HCT116 (cell line): ENCODE data around the gene FLYWCH1. TPM values are rescaled to one million over a fixed set of nuclear protein-coding genes. Genes with fewer than 3 reads are reported as not detected.

Source experiments
- ATAC-seq: fragments of 200-7000 bp; cut with Tn5 transposase; 2 replicates; pipeline ENCODE4 v1.9.1; 2020; ENCODE audit warnings: mild to moderate bottlenecking, moderate library complexity
- BruUV-seq: library from RNA; stranded (reverse); fragments of 400-500 nt; replicated peaks from 2 replicates; lab custom pipeline; 2021; lab: Mats Ljungman, UMichigan
- CTCF ChIA-PET: fragments of 300-600 bp; sonication (Branson Sonifier 250); formaldehyde crosslinking; loops from one replicate; lab custom pipeline; 2021; ENCODE audit warnings: antibody characterized with exemption; lab: Charles Lee
- POLR2A ChIA-PET: fragments of 300-600, 350-600 bp; sonication (Branson Sonifier 250); formaldehyde crosslinking; loops from one replicate; lab custom pipeline; 2021; ENCODE audit warnings: antibody characterized with exemption; lab: Charles Lee
- RAD21 ChIA-PET, 2 experiments: fragments of 300-600 bp; sonication (Branson Sonifier 250); formaldehyde crosslinking; loops; one replicate each; lab custom pipeline; 2023; ENCODE audit warnings: low total read pairs in 2 of 2; ENCODE audit not compliant: uncharacterized antibody in 2 of 2, unreplicated experiment in 2 of 2, low non-redundant PET in 1 of 2; lab: Charles Lee
- DNase-seq: peaks from one replicate; pipeline ENCODE4 v3.0.0-alpha.2; 2010; ENCODE audit warnings: low read depth, low spot score
- H2AFZ ChIP-seq: fragments of 200-600 bp; shearing (Covaris generic), sonication (generic); 2 replicates; pipeline ENCODE4 v1.6.1; 2017; ENCODE audit warnings: low read depth, mixed run types, mixed read lengths, antibody characterized with exemption, low read length; ENCODE audit not compliant: poor library complexity, severe bottlenecking
- H3K27ac ChIP-seq: 2 replicates; pipeline ENCODE4 v1.5.1; 2012; ENCODE audit warnings: low read depth, low read length
- H3K27me3 ChIP-seq: fragments of 200-600 bp; sonication (generic); 2 replicates; pipeline ENCODE4 v1.6.1; 2016; ENCODE audit warnings: mixed run types, low read length, mixed read lengths; ENCODE audit not compliant: insufficient read depth
- H3K36me3 ChIP-seq, 2 experiments: fragments of 200-500 bp in 1 of 2; fragments of 200-600 bp in 1 of 2; sonication (Bioruptor generic) in 1 of 2; sonication (generic) in 1 of 2; 2 replicates each; pipeline versions ENCODE4 v1.5.1 to v1.6.1; 2014 to 2016; ENCODE audit warnings: low read length in 2 of 2, inconsistent platforms in 1 of 2, mixed read lengths in 1 of 2, mixed run types in 1 of 2; ENCODE audit not compliant: insufficient read depth in 2 of 2, control insufficient read depth in 1 of 2
- H3K4me1 ChIP-seq, 2 experiments: fragments of 200-600 bp in 1 of 2; sonication (generic) in 1 of 2; 2 replicates each; pipeline versions ENCODE4 v1.5.1 to v1.6.1; 2012 to 2017; ENCODE audit warnings: low read length in 2 of 2, inconsistent platforms in 1 of 2, mild to moderate bottlenecking in 1 of 2, mixed read lengths in 1 of 2, mixed run types in 1 of 2, moderate library complexity in 1 of 2; ENCODE audit not compliant: insufficient read depth in 2 of 2, control insufficient read depth in 1 of 2
- H3K4me2 ChIP-seq: fragments of 200-600 bp; sonication (generic); 2 replicates; pipeline ENCODE4 v1.6.1; 2017; ENCODE audit warnings: mixed run types, low read length, mixed read lengths
- H3K4me3 ChIP-seq, 2 experiments: fragments of 200-600 bp in 1 of 2; sonication (generic) in 1 of 2; replicated peaks in 1 of 2; 2 replicates each; pipeline ENCODE4 v1.5.1; 2011 to 2016; ENCODE audit warnings: low read length in 2 of 2, control low read depth in 1 of 2, low read depth in 1 of 2, mild to moderate bottlenecking in 1 of 2, mixed read lengths in 1 of 2, mixed run types in 1 of 2
- H3K79me2 ChIP-seq: fragments of 200-600 bp; sonication (generic); 2 replicates; pipeline ENCODE4 v1.6.1; 2017; ENCODE audit warnings: mild to moderate bottlenecking, mixed run types, low read length, moderate library complexity, mixed read lengths; ENCODE audit not compliant: insufficient read depth
- H3K9ac ChIP-seq: fragments of 200-600 bp; sonication (generic); 2 replicates; pipeline ENCODE4 v1.6.1; 2016; ENCODE audit warnings: low read length, mixed read lengths
- H3K9me2 ChIP-seq: fragments of 200-600 bp; sonication (generic), shearing (Covaris generic); 2 replicates; pipeline ENCODE4 v1.6.1; 2017; ENCODE audit warnings: mixed run types, mild to moderate bottlenecking, moderate library complexity; ENCODE audit not compliant: insufficient read depth
- H3K9me3 ChIP-seq, 2 experiments: fragments of 200-500 bp in 1 of 2; fragments of 200-600 bp in 1 of 2; sonication (Bioruptor generic) in 1 of 2; sonication (generic) in 1 of 2; 2 replicates each; pipeline ENCODE4 v1.6.1; 2014 to 2017; ENCODE audit warnings: low read length in 2 of 2, mixed read lengths in 2 of 2, inconsistent platforms in 1 of 2, low read depth in 1 of 2, mild to moderate bottlenecking in 1 of 2, mixed run types in 1 of 2, moderate library complexity in 1 of 2; ENCODE audit not compliant: control insufficient read depth in 1 of 2, insufficient read depth in 1 of 2
- H4K20me1 ChIP-seq: fragments of 200-600 bp; sonication (generic), shearing (Covaris generic); 2 replicates; pipeline ENCODE4 v1.6.1; 2017; ENCODE audit warnings: mixed run types, mild to moderate bottlenecking, moderate library complexity; ENCODE audit not compliant: insufficient read depth
- CBX3 ChIP-seq: IDR thresholded peaks from 2 replicates; pipeline ENCODE4 v1.6.1; 2012; ENCODE audit warnings: low read depth
- EGR1 ChIP-seq: IDR thresholded peaks from 2 replicates; pipeline ENCODE4 v1.6.1; 2012; ENCODE audit warnings: low read depth
- ELF1 ChIP-seq: IDR thresholded peaks from 2 replicates; pipeline ENCODE4 v1.6.1; 2012; ENCODE audit warnings: low read depth, borderline replicate concordance
- EZH2 ChIP-seq: fragments of 200-600 bp; sonication (generic); IDR thresholded peaks from 2 replicates; pipeline ENCODE4 v1.6.1; 2017; ENCODE audit warnings: antibody characterized with exemption, mixed run types
- FOSL1 ChIP-seq: IDR thresholded peaks from 2 replicates; pipeline ENCODE4 v1.6.1; 2012; ENCODE audit warnings: low read depth
- POLR2A ChIP-seq: IDR thresholded peaks from 2 replicates; pipeline ENCODE4 v1.7.0; 2011; ENCODE audit warnings: borderline replicate concordance; ENCODE audit not compliant: insufficient read depth, insufficient read length; ENCODE audit errors: extremely low read depth
- POLR2AphosphoS5 ChIP-seq: IDR thresholded peaks from 2 replicates; pipeline ENCODE4 v1.6.1; 2011; ENCODE audit warnings: mild to moderate bottlenecking, low read depth, low read length, moderate library complexity
- RAD21 ChIP-seq: IDR thresholded peaks from 2 replicates; pipeline ENCODE4 v1.6.1; 2012; ENCODE audit warnings: low read depth, mild to moderate bottlenecking
- SIN3A ChIP-seq: IDR thresholded peaks from 2 replicates; pipeline ENCODE4 v1.6.1; 2012; ENCODE audit warnings: low read depth
- SP1 ChIP-seq: IDR thresholded peaks from 2 replicates; pipeline ENCODE4 v1.6.1; 2012; ENCODE audit warnings: low read depth
- SRF ChIP-seq: IDR thresholded peaks from 2 replicates; pipeline ENCODE4 v1.6.1; 2012; ENCODE audit warnings: low read depth
- TCF7L2 ChIP-seq: IDR thresholded peaks from 2 replicates; pipeline ENCODE4 v1.7.0; 2011; ENCODE audit warnings: borderline replicate concordance, inconsistent platforms; ENCODE audit not compliant: insufficient read depth, insufficient read length; ENCODE audit errors: extremely low read depth
- YY1 ChIP-seq: IDR thresholded peaks from 2 replicates; pipeline ENCODE4 v1.6.1; 2011; ENCODE audit warnings: low read length, low read depth, moderate library complexity, mild to moderate bottlenecking; ENCODE audit not compliant: insufficient replicate concordance; ENCODE audit errors: extremely low read depth
- ZFX ChIP-seq: fragments of 450-650 bp; IDR thresholded peaks from 2 replicates; pipeline ENCODE4 v1.6.1; 2017
- ZNF274 ChIP-seq: fragments of 200-500 bp; sonication (Bioruptor generic); IDR thresholded peaks from 2 replicates; pipeline ENCODE4 v1.6.1; 2014; ENCODE audit warnings: mild to moderate bottlenecking, low read depth, low read length, inconsistent platforms
- intact Hi-C: fragments of 100-400 bp; cut with micrococcal nuclease; formaldehyde crosslinking; loops from 2 replicates; pipeline ENCODE4 v1.10.0; 2022
- total RNA-seq: library from RNA; stranded (reverse); gene quantifications from one replicate; pipeline ENCODE4 v1.2.1, GENCODE V29; 2021; ENCODE audit not compliant: unreplicated experiment
- TF ChIP-seq, protein P1 (sequence below), 3 experiments: fragments of 200-600 bp in 1 of 3; sonication (generic) in 1 of 3; IDR thresholded peaks in 2 of 3; conservative IDR thresholded peaks in 1 of 3; 2 replicates each; pipeline ENCODE4 v1.5.1; 2012 to 2017; ENCODE audit warnings: low read depth in 2 of 3, low read length in 2 of 3, antibody characterized with exemption in 1 of 3, borderline replicate concordance in 1 of 3, control low read depth in 1 of 3, mild to moderate bottlenecking in 1 of 3, mixed read lengths in 1 of 3, mixed run types in 1 of 3, moderate library complexity in 1 of 3; ENCODE audit not compliant: insufficient read depth in 1 of 3
- TF ChIP-seq, protein P2 (sequence below): IDR thresholded peaks from 2 replicates; pipeline ENCODE4 v1.6.1; 2011; ENCODE audit warnings: mild to moderate bottlenecking, low read length, moderate library complexity; ENCODE audit not compliant: insufficient replicate concordance; ENCODE audit errors: extremely low read depth
- TF ChIP-seq, protein P3 (sequence below): IDR thresholded peaks from 2 replicates; pipeline ENCODE4 v1.6.1; 2012; ENCODE audit warnings: low read depth
- TF ChIP-seq, protein P4 (sequence below): IDR thresholded peaks from 2 replicates; pipeline ENCODE4 v1.6.1; 2012
- TF ChIP-seq, protein P5 (sequence below): IDR thresholded peaks from 2 replicates; pipeline ENCODE4 v1.6.1; 2012

The FLYWCH1 gene
- total RNA-seq, 1 experiment from 2014 or later, result 66.6 TPM

DNA sequence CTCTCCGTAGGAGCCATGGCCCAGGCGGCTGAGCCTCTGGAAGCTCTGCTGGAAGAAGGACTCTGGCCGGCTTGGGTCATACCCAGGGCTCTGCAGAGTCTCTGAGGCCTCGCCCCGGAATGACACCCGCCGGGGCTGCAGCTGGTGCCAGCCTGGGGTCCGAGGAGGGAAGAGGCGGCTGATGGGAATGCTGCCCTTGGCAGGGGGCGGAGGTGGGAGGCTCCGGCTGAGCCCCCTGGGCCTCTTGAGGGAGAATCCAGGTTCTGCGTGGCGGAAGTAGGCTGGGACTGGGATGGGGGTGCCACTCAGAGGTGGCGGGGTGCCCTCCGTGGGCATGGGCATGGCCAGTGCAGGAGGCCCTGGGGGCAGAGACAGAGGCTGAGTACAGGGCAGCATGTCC lies 64.9 kb downstream of the FLYWCH1 start:
- Histone ChIP-seq H2AFZ (no peak overlapping the region), H3K79me2 (peaks cover 64% of the 10 kb centered on the region), H3K27me3 (no peaks in the 10 kb centered on the region), H3K9me2 (no peaks in the 10 kb centered on the region), H3K4me3 (no peak overlapping the region), H4K20me1 (peaks cover 6% of the 10 kb centered on the region; the same call in 1 of the 2 replicates), H3K27ac (no peak overlapping the region; the same call in 1 of the 2 replicates), H3K4me2 (no peak overlapping the region), H3K4me1 (peaks cover 12 to 29% of the 10 kb centered on the region in 2 experiments), H3K9ac (no peak overlapping the region), H3K9me3 (no peaks in the 10 kb centered on the region), H3K36me3 (peaks cover 5 to 40% of the 10 kb centered on the region in 2 experiments; a peak in 3 of 4 replicates)
- intact Hi-C loops, result no loop called here
- RAD21 ChIA-PET, result no interaction called here
- POLR2A ChIA-PET, result interaction anchor here (1.0 kb wide), 1 partner anchor 13 kb away, joined by 3 read pairs; the partner anchor contains the start of gene KREMEN2
- no TSS peak for BruUV-seq
- CTCF ChIA-PET, result no interaction called here
- DNase-seq (no peak), ATAC-seq (no peak)
- no peak for TF ChIP-seq ZNF274
- TF ChIP-seq CBX3, result no peak
- TF ChIP-seq ELF1, result no peak
- no peak for TF ChIP-seq SP1
- TF ChIP-seq, protein P1, sequence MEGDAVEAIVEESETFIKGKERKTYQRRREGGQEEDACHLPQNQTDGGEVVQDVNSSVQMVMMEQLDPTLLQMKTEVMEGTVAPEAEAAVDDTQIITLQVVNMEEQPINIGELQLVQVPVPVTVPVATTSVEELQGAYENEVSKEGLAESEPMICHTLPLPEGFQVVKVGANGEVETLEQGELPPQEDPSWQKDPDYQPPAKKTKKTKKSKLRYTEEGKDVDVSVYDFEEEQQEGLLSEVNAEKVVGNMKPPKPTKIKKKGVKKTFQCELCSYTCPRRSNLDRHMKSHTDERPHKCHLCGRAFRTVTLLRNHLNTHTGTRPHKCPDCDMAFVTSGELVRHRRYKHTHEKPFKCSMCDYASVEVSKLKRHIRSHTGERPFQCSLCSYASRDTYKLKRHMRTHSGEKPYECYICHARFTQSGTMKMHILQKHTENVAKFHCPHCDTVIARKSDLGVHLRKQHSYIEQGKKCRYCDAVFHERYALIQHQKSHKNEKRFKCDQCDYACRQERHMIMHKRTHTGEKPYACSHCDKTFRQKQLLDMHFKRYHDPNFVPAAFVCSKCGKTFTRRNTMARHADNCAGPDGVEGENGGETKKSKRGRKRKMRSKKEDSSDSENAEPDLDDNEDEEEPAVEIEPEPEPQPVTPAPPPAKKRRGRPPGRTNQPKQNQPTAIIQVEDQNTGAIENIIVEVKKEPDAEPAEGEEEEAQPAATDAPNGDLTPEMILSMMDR (IDR thresholded peaks at IDR 0.05 in 2 of 3, conservative IDR thresholded peaks at IDR 0.05 in 1 of 3; ENCODE audit: borderline replicate concordance in 1 of 3, insufficient read depth in 1 of 3, low read depth in 2 of 3, low read length in 2 of 3), result no peak
- TF ChIP-seq, protein P2, sequence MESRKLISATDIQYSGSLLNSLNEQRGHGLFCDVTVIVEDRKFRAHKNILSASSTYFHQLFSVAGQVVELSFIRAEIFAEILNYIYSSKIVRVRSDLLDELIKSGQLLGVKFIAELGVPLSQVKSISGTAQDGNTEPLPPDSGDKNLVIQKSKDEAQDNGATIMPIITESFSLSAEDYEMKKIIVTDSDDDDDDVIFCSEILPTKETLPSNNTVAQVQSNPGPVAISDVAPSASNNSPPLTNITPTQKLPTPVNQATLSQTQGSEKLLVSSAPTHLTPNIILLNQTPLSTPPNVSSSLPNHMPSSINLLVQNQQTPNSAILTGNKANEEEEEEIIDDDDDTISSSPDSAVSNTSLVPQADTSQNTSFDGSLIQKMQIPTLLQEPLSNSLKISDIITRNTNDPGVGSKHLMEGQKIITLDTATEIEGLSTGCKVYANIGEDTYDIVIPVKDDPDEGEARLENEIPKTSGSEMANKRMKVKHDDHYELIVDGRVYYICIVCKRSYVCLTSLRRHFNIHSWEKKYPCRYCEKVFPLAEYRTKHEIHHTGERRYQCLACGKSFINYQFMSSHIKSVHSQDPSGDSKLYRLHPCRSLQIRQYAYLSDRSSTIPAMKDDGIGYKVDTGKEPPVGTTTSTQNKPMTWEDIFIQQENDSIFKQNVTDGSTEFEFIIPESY, result no peak
- no peak for TF ChIP-seq YY1
- TF ChIP-seq, protein P3, sequence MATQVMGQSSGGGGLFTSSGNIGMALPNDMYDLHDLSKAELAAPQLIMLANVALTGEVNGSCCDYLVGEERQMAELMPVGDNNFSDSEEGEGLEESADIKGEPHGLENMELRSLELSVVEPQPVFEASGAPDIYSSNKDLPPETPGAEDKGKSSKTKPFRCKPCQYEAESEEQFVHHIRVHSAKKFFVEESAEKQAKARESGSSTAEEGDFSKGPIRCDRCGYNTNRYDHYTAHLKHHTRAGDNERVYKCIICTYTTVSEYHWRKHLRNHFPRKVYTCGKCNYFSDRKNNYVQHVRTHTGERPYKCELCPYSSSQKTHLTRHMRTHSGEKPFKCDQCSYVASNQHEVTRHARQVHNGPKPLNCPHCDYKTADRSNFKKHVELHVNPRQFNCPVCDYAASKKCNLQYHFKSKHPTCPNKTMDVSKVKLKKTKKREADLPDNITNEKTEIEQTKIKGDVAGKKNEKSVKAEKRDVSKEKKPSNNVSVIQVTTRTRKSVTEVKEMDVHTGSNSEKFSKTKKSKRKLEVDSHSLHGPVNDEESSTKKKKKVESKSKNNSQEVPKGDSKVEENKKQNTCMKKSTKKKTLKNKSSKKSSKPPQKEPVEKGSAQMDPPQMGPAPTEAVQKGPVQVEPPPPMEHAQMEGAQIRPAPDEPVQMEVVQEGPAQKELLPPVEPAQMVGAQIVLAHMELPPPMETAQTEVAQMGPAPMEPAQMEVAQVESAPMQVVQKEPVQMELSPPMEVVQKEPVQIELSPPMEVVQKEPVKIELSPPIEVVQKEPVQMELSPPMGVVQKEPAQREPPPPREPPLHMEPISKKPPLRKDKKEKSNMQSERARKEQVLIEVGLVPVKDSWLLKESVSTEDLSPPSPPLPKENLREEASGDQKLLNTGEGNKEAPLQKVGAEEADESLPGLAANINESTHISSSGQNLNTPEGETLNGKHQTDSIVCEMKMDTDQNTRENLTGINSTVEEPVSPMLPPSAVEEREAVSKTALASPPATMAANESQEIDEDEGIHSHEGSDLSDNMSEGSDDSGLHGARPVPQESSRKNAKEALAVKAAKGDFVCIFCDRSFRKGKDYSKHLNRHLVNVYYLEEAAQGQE, result no peak
- TF ChIP-seq, protein P4, sequence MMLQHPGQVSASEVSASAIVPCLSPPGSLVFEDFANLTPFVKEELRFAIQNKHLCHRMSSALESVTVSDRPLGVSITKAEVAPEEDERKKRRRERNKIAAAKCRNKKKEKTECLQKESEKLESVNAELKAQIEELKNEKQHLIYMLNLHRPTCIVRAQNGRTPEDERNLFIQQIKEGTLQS, result no peak
- no peak for TF ChIP-seq ZFX
- no peak for TF ChIP-seq EGR1
- TF ChIP-seq SRF, result no peak
- no peak for TF ChIP-seq POLR2AphosphoS5
- no peak for TF ChIP-seq EZH2
- TF ChIP-seq FOSL1, result no peak
- TF ChIP-seq TCF7L2, result no peak
- no peak for TF ChIP-seq SIN3A
- no peak for TF ChIP-seq POLR2A
- TF ChIP-seq, protein P5, sequence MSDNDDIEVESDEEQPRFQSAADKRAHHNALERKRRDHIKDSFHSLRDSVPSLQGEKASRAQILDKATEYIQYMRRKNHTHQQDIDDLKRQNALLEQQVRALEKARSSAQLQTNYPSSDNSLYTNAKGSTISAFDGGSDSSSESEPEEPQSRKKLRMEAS, result no peak
- TF ChIP-seq RAD21, result no peak
